CD4-positive, CD25-positive, alpha-beta regulatory T cell (primary cell): ENCODE data around the gene PPP1R3F. TPM values are rescaled to one million over a fixed set of nuclear protein-coding genes. Genes with fewer than 3 reads are reported as not detected.

Source experiments
- ATAC-seq, 2 donors: fragments of 150-1000 bp; cut with Tn5 transposase; one replicate each; pipeline ENCODE4 v1.10.0; 2021; ENCODE audit warnings: low read depth in 2 of 2, moderate number of reproducible peaks in 2 of 2, moderate library complexity in 1 of 2
- DNase-seq, 3 donors: peaks; one replicate each; pipeline versions ENCODE4 v3.0.0 to v3.0.0-alpha.2; 2012 to 2022; ENCODE audit warnings: mixed read lengths in 1 of 3
- H3K27ac ChIP-seq: one replicate; pipeline ENCODE4 v1.7.0; 2013; ENCODE audit warnings: mild to moderate bottlenecking, low read length; ENCODE audit not compliant: insufficient read depth, poor library complexity, severe bottlenecking
- H3K27me3 ChIP-seq: one replicate; pipeline ENCODE4 v1.7.0; 2013; ENCODE audit warnings: low read length; ENCODE audit not compliant: control insufficient read depth, insufficient read depth
- H3K36me3 ChIP-seq: one replicate; pipeline ENCODE4 v1.7.0; 2013; ENCODE audit warnings: mild to moderate bottlenecking, low read length, moderate library complexity; ENCODE audit not compliant: control insufficient read depth, insufficient read depth
- H3K4me1 ChIP-seq: 2 replicates; pipeline ENCODE4 v1.7.0; 2013; ENCODE audit warnings: mild to moderate bottlenecking, low read length; ENCODE audit not compliant: insufficient read depth, control insufficient read depth, poor library complexity, severe bottlenecking
- H3K4me3 ChIP-seq: one replicate; pipeline ENCODE4 v1.7.0; 2013; ENCODE audit warnings: low read depth, mild to moderate bottlenecking, low read length, moderate library complexity
- H3K9me3 ChIP-seq, 2 experiments: 1 replicate in 1 of 2; 2 replicates in 1 of 2; pipeline ENCODE4 v1.7.0; 2013; ENCODE audit warnings: low read length in 2 of 2, mild to moderate bottlenecking in 1 of 2, moderate library complexity in 1 of 2; ENCODE audit not compliant: control insufficient read depth in 2 of 2
- H3K27ac Mint-ChIP-seq, 3 donors: one replicate each; pipeline ENCODE4 v1.8.0; 2020 to 2022; ENCODE audit warnings: mild to moderate bottlenecking in 3 of 3, mixed read lengths in 3 of 3, moderate library complexity in 2 of 3
- H3K27me3 Mint-ChIP-seq: one replicate; pipeline ENCODE4 v1.8.0; 2022; ENCODE audit warnings: mild to moderate bottlenecking, mixed read lengths
- H3K36me3 Mint-ChIP-seq: one replicate; pipeline ENCODE4 v1.8.0; 2020; ENCODE audit warnings: mixed read lengths
- H3K4me1 Mint-ChIP-seq, 4 donors: one replicate each; pipeline ENCODE4 v1.8.0; 2020 to 2022; ENCODE audit warnings: mixed read lengths in 4 of 4, mild to moderate bottlenecking in 1 of 4
- H3K4me3 Mint-ChIP-seq, 4 donors: one replicate each; pipeline ENCODE4 v1.8.0; 2020 to 2022; ENCODE audit warnings: mild to moderate bottlenecking in 4 of 4, mixed read lengths in 4 of 4, moderate library complexity in 3 of 4
- H3K9me3 Mint-ChIP-seq, 7 donors: one replicate each; pipeline ENCODE4 v1.8.0; 2020 to 2022; ENCODE audit warnings: mixed read lengths in 7 of 7, mild to moderate bottlenecking in 3 of 7, moderate library complexity in 2 of 7
- polyA plus RNA-seq, 4 donors: library from polyadenylated mRNA; unstranded; fragments of 300-500 nt; fragmentation: Illumina TruSeq; gene quantifications; one replicate each; pipeline ENCODE4 v1.2.3, GENCODE V29; 2021
- total RNA-seq: library from RNA; stranded (reverse); gene quantifications from one replicate; pipeline ENCODE4 v1.2.3, GENCODE V29; 2022

The PPP1R3F gene
- total and polyA plus RNA-seq, 5 donors from 2014 or later, result 11.8 to 28.0 (median 15.6) TPM

DNA sequence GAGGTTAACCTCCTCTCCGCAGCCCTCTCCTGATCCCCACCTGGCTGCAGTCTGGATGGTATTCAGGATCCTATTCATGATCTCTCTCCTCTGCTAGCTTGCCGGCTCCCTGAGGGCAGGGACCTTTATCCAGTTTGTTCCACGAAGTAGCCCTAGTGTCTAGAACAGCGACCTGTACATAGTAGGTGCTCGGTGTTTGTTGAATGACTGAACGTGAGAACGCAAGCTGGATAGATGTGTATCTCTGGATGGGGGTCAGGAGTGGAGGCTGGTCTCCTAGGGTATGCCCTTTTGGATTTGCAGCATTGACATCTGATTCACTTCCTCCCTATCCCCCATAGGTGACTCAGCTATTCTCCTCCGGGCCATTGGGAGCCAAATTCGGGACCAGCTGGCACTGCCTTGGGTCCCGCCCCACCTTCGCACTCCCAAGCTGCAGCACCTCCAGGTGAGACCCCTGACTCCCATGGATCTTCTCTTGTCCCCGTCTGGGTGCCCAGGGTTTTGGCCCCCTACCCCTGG, 27.0 kb upstream of the PPP1R3F start:
- peaks cover 6% of the 10 kb centered on the region for H3K36me3 Mint-ChIP-seq
- DNase-seq (no peak), ATAC-seq (no peak)
- no peaks in the 10 kb centered on the region for H3K9me3 Mint-ChIP-seq
- no peaks in the 10 kb centered on the region for H3K27me3 Mint-ChIP-seq
- no peak overlapping the region for H3K27ac ChIP-seq
- peak overlapping the region in 1 of 3 donors; percentile 31 for H3K27ac Mint-ChIP-seq
- peak overlapping the region in 1 of 4 donors; percentile 51 for H3K4me3 Mint-ChIP-seq
- H3K27me3 ChIP-seq, result no peaks in the 10 kb centered on the region
- peaks cover 7% of the 10 kb centered on the region for H3K4me1 ChIP-seq
- H3K4me3 ChIP-seq, result no peak overlapping the region
- H3K9me3 ChIP-seq, result no peaks in the 10 kb centered on the region
- peaks cover 14% of the 10 kb centered on the region for H3K36me3 ChIP-seq
- H3K4me1 Mint-ChIP-seq, result peaks cover 0 to 39% (median 6%) of the 10 kb centered on the region in 4 donors

DNA sequence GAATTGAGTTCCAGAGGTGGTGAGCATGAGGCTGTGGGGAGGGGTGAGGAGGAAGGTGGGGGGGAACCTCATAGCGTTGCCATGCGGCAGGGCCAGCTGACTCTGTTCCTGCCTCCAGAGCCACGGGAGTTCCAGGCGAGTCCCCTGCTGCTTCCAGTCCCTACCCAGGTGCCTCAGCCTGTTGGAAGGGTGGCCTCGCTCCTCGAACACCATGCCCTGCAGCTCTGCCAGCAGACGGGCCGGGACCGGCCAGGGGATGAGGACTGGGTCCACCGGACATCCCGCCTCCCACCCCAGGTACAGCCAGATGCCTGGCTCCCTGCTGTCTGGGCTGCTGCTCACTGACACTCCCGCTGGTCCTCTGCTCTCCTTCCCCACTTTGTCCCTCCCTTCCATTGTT, 26.4 kb upstream of the PPP1R3F start:
- Histone ChIP-seq H3K27ac (no peak overlapping the region), H3K36me3 (peaks cover 14% of the 10 kb centered on the region), H3K27me3 (no peaks in the 10 kb centered on the region), H3K4me1 (peaks cover 12% of the 10 kb centered on the region), H3K4me3 (no peak overlapping the region), H3K9me3 (no peaks in the 10 kb centered on the region)
- Mint-ChIP-seq H3K4me1 (peaks cover 0 to 44% (median 6%) of the 10 kb centered on the region in 4 donors), H3K9me3 (no peaks in the 10 kb centered on the region), H3K27ac (peak overlapping the region in 2 of 3 donors; percentile 52 to 92), H3K4me3 (no peak overlapping the region), H3K36me3 (peaks cover 6% of the 10 kb centered on the region), H3K27me3 (no peaks in the 10 kb centered on the region)
- ATAC-seq, result no peak
- DNase-seq, result no peak

DNA sequence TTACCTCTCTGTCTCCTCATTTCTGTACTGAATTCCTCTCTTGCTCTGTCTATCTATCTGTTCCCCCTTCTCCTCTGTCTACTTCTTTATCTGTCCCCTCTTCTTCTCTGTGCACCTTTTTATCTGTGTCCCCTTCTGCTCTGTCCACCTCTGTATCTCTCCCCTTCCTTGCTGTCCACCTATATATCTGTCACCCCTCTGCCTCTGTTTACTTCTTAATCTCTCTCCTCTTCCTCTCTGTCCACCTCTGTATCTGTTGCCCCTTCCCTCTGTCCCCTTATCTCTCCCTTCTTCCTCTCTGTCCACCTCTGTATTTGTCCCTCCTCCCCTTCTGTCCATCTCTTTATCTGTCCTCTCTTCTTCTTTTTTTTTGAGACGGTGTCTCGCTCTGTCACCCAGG, 25.4 kb upstream of the PPP1R3F start:
- no peaks in the 10 kb centered on the region for H3K27me3 ChIP-seq
- peaks cover 6% of the 10 kb centered on the region for H3K36me3 Mint-ChIP-seq
- no peak overlapping the region for H3K27ac ChIP-seq
- peaks cover 14% of the 10 kb centered on the region for H3K36me3 ChIP-seq
- H3K9me3 Mint-ChIP-seq, result no peaks in the 10 kb centered on the region
- no peak overlapping the region for H3K4me3 ChIP-seq
- peak overlapping the region in 1 of 4 donors; percentile 38 for H3K4me3 Mint-ChIP-seq
- DNase-seq (no peak), ATAC-seq (no peak)
- H3K27ac Mint-ChIP-seq, result peak overlapping the region in 2 of 3 donors; percentile 52 to 90
- peaks cover 22% of the 10 kb centered on the region for H3K4me1 ChIP-seq
- H3K4me1 Mint-ChIP-seq, result peaks cover 0 to 46% (median 8%) of the 10 kb centered on the region in 4 donors
- no peaks in the 10 kb centered on the region for H3K9me3 ChIP-seq
- H3K27me3 Mint-ChIP-seq, result no peaks in the 10 kb centered on the region

DNA sequence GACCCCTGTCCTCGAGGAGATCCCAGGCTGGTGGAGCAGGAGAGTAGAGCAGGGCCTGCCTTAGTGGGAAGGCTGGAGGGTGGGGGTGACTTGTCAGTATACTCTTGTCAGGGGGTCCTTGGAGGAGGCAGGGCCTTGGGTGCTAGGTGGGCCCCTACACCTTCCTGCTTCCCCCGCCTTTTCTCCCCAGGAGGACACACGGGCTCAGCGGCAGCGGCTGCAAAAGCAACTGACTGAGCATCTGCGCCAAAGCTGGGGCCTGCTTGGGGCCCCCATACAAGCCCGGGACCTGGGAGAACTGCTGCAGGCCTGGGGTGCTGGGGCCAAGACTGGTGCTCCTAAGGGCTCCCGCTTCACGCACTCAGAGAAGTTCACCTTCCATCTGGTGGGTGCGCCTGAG, 23.1 kb upstream of the PPP1R3F start:
- Histone ChIP-seq H3K27ac (no peak overlapping the region), H3K9me3 (no peaks in the 10 kb centered on the region), H3K36me3 (peaks cover 24% of the 10 kb centered on the region), H3K4me3 (no peak overlapping the region), H3K4me1 (peaks cover 44% of the 10 kb centered on the region), H3K27me3 (no peaks in the 10 kb centered on the region)
- no peaks in the 10 kb centered on the region for H3K27me3 Mint-ChIP-seq
- no peak for DNase-seq
- H3K36me3 Mint-ChIP-seq, result peaks cover 12% of the 10 kb centered on the region
- ATAC-seq, result no peak
- peak overlapping the region in 2 of 3 donors; percentile 67 to 93 for H3K27ac Mint-ChIP-seq
- H3K9me3 Mint-ChIP-seq, result no peaks in the 10 kb centered on the region
- peak overlapping the region in 1 of 4 donors; percentile 39 for H3K4me3 Mint-ChIP-seq
- peaks cover 0 to 52% (median 13%) of the 10 kb centered on the region in 4 donors for H3K4me1 Mint-ChIP-seq

DNA sequence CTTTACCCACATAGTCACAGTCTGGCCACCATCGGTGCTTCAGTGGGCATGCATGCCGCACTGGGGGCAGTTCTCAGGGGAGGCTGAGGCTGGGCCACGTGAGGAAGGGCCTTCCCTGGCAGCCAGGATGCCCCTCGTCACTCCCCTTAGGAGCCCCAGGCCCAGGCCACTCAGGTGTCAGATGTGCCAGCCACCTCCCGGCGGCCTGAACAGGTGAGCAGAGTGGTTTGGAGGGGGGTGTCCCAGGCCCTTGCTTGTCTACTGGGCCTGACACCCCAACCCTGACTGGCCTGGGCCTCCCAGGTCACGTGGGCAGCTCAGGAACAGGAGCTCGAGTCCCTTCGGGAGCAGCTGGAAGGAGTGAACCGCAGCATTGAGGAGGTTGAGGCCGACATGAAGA, 22.2 kb upstream of the PPP1R3F start:
- H3K36me3 Mint-ChIP-seq, result peaks cover 15% of the 10 kb centered on the region
- H3K27ac Mint-ChIP-seq, result peak overlapping the region in 1 of 3 donors; percentile 96

DNA sequence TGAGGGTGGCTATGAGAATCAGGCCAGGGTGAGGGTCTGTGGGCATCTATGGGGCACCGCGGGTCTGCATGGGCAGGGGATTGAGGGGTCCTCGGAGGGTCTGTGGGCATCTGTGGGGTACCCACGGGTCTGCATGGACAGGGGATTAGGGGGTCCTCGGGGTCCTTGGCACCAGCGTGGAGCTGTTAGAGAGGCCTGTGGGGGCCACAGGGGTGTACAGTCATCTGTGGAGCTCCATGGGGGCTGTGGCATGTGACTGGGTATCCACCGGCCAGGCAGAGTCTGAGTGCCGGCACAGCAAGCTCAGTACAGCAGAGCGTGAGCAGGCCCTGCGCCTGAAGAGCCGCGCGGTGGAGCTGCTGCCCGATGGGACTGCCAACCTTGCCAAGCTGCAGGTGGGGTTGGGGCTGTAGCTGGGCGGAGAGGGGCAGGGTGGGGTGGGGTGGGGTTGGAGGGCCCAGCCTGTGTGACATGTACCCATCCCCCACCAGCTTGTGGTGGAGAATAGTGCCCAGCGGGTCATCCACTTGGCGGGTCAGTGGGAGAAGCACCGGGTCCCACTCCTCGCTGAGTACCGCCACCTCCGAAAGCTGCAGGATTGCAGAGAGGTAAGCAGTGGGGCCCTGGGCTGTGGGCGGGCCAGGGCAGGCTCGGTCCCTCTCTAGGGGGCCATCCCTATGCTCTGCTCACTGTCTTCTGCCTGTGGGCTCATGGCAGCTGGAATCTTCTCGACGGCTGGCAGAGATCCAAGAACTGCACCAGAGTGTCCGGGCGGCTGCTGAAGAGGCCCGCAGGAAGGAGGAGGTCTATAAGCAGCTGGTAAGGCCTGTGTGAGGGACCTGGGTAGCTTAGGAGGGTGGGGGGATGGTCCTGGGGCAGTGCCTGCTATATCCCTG, 21.4 kb upstream of the PPP1R3F start:
- Histone ChIP-seq H3K9me3 (no peaks in the 10 kb centered on the region), H3K27ac (peak overlapping the region; percentile 51), H3K4me1 (peaks cover 60% of the 10 kb centered on the region), H3K36me3 (peaks cover 28% of the 10 kb centered on the region), H3K4me3 (no peak overlapping the region), H3K27me3 (no peaks in the 10 kb centered on the region)
- ATAC-seq, result peak; percentile 4 to 8
- Mint-ChIP-seq H3K27ac (peak overlapping the region in 2 of 3 donors; percentile 21 to 96), H3K4me3 (peak overlapping the region in 3 of 4 donors; percentile 28 to 60 (median 52)), H3K36me3 (peaks cover 20% of the 10 kb centered on the region), H3K4me1 (peaks cover 0 to 67% (median 21%) of the 10 kb centered on the region in 4 donors), H3K27me3 (no peaks in the 10 kb centered on the region), H3K9me3 (peaks cover 0 to 2% (median 0%) of the 10 kb centered on the region in 7 donors)
- DNase-seq, result no peak

More for the DNA sequence above, 22.2 kb upstream of the PPP1R3F start:
- Histone ChIP-seq H3K27me3 (no peaks in the 10 kb centered on the region), H3K9me3 (no peaks in the 10 kb centered on the region), H3K4me1 (peaks cover 52% of the 10 kb centered on the region), H3K27ac (peak overlapping the region; percentile 47), H3K4me3 (no peak overlapping the region), H3K36me3 (peaks cover 26% of the 10 kb centered on the region)
- Mint-ChIP-seq H3K4me3 (no peak overlapping the region), H3K27me3 (no peaks in the 10 kb centered on the region), H3K4me1 (peaks cover 0 to 60% (median 18%) of the 10 kb centered on the region in 4 donors), H3K9me3 (peaks cover 0 to 2% (median 0%) of the 10 kb centered on the region in 7 donors)
- DNase-seq (peak in 1 of 3 donors; percentile 37), ATAC-seq (no peak)

DNA sequence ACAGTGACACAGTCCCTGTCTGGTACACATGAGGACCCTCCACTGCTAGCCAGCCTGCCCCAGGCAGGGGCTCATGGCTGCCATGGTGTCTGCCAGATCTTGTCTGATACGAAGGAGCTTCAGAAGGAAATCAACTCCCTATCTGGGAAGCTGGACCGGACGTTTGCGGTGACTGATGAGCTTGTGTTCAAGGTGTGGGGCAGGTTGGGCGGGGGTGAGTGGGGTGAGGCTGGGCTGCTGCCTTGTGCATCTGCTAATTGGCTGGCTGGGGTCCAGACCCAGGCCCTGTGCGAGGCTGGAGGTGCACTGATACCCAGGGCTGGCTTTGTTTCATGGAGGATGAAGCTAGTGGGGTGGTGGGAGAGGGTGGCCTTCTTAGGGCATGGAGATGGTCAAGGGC, 20.5 kb upstream of the PPP1R3F start:
- H3K9me3 Mint-ChIP-seq, result peaks cover 0 to 2% (median 0%) of the 10 kb centered on the region in 7 donors
- ATAC-seq, result peak; percentile 1 to 12
- H3K27ac ChIP-seq, result peak overlapping the region; percentile 51
- H3K27ac Mint-ChIP-seq, result peak overlapping the region in 2 of 3 donors; percentile 52 to 92
- H3K4me3 ChIP-seq, result no peak overlapping the region
- no peaks in the 10 kb centered on the region for H3K9me3 ChIP-seq
- peaks cover 29% of the 10 kb centered on the region for H3K36me3 ChIP-seq
- H3K4me1 ChIP-seq, result peaks cover 65% of the 10 kb centered on the region
- no peaks in the 10 kb centered on the region for H3K27me3 Mint-ChIP-seq
- no peaks in the 10 kb centered on the region for H3K27me3 ChIP-seq
- H3K4me3 Mint-ChIP-seq, result peak overlapping the region in 2 of 4 donors; percentile 58 to 60
- H3K36me3 Mint-ChIP-seq, result peaks cover 18% of the 10 kb centered on the region
- peak in 1 of 3 donors; percentile 65 for DNase-seq
- peaks cover 0 to 72% (median 21%) of the 10 kb centered on the region in 4 donors for H3K4me1 Mint-ChIP-seq
